Fibroblast of villous mesenchyme (primary cell): Measurements from ENCODE around the gene PLB1. TPM values are rescaled to one million over a fixed set of nuclear protein-coding genes. Genes with fewer than 3 reads are reported as not detected.
A peak's percentile ranks its signal among the peaks of the same experiment; 100 is the strongest.
"Not testable (repeated sequence)": the region's sequence is repeated elsewhere in the genome, so short reads cannot be mapped to it uniquely, and the experiment has no call there.

Experiments
- DNase-seq: peaks from one replicate; pipeline ENCODE4 v3.0.0-alpha.2; 2010; ENCODE audit warnings: low read depth
- H3K4me3 ChIP-seq: 2 replicates; pipeline ENCODE4 v1.5.1; 2011; ENCODE audit warnings: low read depth, mild to moderate bottlenecking, low read length
- CTCF ChIP-seq: IDR thresholded peaks from 2 replicates; pipeline ENCODE4 v1.5.1; 2012; ENCODE audit warnings: low read depth, mild to moderate bottlenecking, low read length; ENCODE audit not compliant: insufficient read depth
- total RNA-seq: library from RNA; depleted of rRNA; stranded (reverse); fragments of >200 nt; gene quantifications from 2 replicates; pipeline ENCODE4 v1.2.3, GENCODE V29; 2012

The PLB1 gene
- total RNA-seq, 1 donor, result 3.0 TPM

GRCh38 chr2:28465148-28465885 lies 30.5 kb upstream of the PLB1 start:
- peak; percentile 55 for DNase-seq
- TF ChIP-seq CTCF, result no peak

GRCh38 chr2:28469304-28469703 lies 26.6 kb upstream of the PLB1 start:
- no peak for TF ChIP-seq CTCF
- no peak for DNase-seq
- H3K4me3 ChIP-seq, result no peak overlapping the region

More at GRCh38 chr2:28465148-28465885, 30.5 kb upstream of the PLB1 start:
- no peak overlapping the region for H3K4me3 ChIP-seq

GRCh38 chr2:28469947-28470535 lies 25.8 kb upstream of the PLB1 start:
- no peak for DNase-seq
- TF ChIP-seq CTCF, result no peak
- no peak overlapping the region for H3K4me3 ChIP-seq

GRCh38 chr2:28470759-28471158 lies 25.1 kb upstream of the PLB1 start:
- no peak for TF ChIP-seq CTCF
- H3K4me3 ChIP-seq, result no peak overlapping the region
- DNase-seq, result no peak

- no peak overlapping the region for H3K4me3 ChIP-seq
- no peak for DNase-seq
- TF ChIP-seq CTCF, result no peak
Measured at GRCh38 chr2:28471214-28471613, 24.6 kb upstream of the PLB1 start.

GRCh38 chr2:28471701-28472236 lies 24.1 kb upstream of the PLB1 start:
- no peak for TF ChIP-seq CTCF
- no peak for DNase-seq
- H3K4me3 ChIP-seq, result no peak overlapping the region

GRCh38 chr2:28472641-28473040 lies 23.2 kb upstream of the PLB1 start:
- not testable (repeated sequence) for H3K4me3 ChIP-seq, DNase-seq
